HEK293T (cell line): ENCODE measurements around the gene NIN.

ENCODE experiments used
- CTCF ChIA-PET: fragments of 350-600 bp; formaldehyde crosslinking; extraction: SDS; loops from one replicate; lab custom pipeline; 2021; ENCODE audit warnings: antibody characterized with exemption, inconsistent platforms; lab: Yijun Ruan, JAX
- POLR2A ChIA-PET: fragments of 350-600 bp; formaldehyde crosslinking; extraction: SDS; loops from one replicate; lab custom pipeline; 2020; ENCODE audit warnings: antibody characterized with exemption, inconsistent platforms; lab: Yijun Ruan, JAX
- DNase-seq: peaks from one replicate; pipeline ENCODE4 v3.0.0; 2012; ENCODE audit warnings: mixed read lengths; ENCODE audit errors: extremely low spot score
- CTBP1 ChIP-seq: fragments of 450-650 bp; IDR thresholded peaks from 2 replicates; pipeline ENCODE4 v1.6.1; 2016; ENCODE audit warnings: borderline replicate concordance
- ELF4 ChIP-seq: fragments of 450-650 bp; IDR thresholded peaks from 2 replicates; pipeline ENCODE4 v1.6.1; 2017; ENCODE audit warnings: antibody characterized with exemption
- FOXA1 ChIP-seq: fragments of 450-650 bp; IDR thresholded peaks from 2 replicates; pipeline ENCODE4 v1.6.1; 2016; ENCODE audit warnings: mild to moderate bottlenecking
- FOXK2 ChIP-seq: fragments of 450-650 bp; IDR thresholded peaks from 2 replicates; pipeline ENCODE4 v1.6.1; 2016; ENCODE audit warnings: mild to moderate bottlenecking
- FOXM1 ChIP-seq: fragments of 450-650 bp; IDR thresholded peaks from 2 replicates; pipeline ENCODE4 v1.6.1; 2017; ENCODE audit warnings: mild to moderate bottlenecking, borderline replicate concordance
- HDGF ChIP-seq: fragments of 450-650 bp; IDR thresholded peaks from 2 replicates; pipeline ENCODE4 v1.6.1; 2017; ENCODE audit warnings: antibody characterized with exemption, borderline replicate concordance
- L3MBTL2 ChIP-seq: fragments of 450-650 bp; conservative IDR thresholded peaks from 2 replicates; pipeline ENCODE4 v1.6.1; 2016; ENCODE audit warnings: mild to moderate bottlenecking
- NFRKB ChIP-seq: fragments of 450-650 bp; IDR thresholded peaks from 2 replicates; pipeline ENCODE4 v1.6.1; 2016; ENCODE audit warnings: mild to moderate bottlenecking, moderate library complexity
- PKNOX1 ChIP-seq: fragments of 450-650 bp; IDR thresholded peaks from 2 replicates; pipeline ENCODE4 v1.6.1; 2016
- SUZ12 ChIP-seq: fragments of 450-650 bp; IDR thresholded peaks from 2 replicates; pipeline ENCODE4 v1.6.1; 2016; ENCODE audit warnings: mild to moderate bottlenecking
- ZNF384 ChIP-seq: fragments of 450-650 bp; IDR thresholded peaks from 2 replicates; pipeline ENCODE4 v1.6.1; 2016

Gene NIN

DNA sequence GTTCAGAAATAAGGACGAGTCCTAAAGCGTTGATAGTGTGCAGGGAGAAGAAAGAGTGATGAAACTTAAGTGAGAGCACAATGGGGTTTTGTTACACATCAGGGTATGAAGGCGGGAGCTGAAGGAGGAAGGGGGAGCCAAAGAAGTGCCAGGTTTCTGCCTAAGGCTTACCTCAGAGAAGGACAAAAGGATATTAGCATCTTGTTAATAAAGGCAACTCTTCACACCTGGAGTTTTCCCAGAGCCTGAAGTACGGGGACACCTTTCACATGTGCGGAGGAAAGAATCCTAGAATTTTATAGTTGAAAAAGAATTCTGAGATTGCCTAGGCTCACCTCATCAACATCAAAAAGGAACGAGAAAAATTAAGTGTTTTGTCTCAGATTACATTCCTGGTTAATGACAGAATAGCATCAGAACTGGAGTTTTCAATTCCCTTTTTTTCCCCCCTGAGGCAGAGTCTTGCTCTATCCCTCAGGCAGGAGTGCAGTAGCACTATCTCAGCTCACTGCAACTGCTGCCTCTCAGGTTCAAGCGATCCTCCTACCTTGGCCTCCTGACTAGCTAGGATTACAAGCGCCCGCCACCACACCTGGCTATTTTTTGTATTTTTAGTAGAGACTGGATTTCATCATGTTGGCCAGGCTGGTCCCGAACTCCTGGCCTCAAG lies 160.6 kb downstream of the NIN start:
- no peak for DNase-seq
- no peak for TF ChIP-seq SUZ12
- no peak for TF ChIP-seq FOXA1
- TF ChIP-seq CTBP1 = no peak
- TF ChIP-seq ZNF384 = no peak
- no peak for TF ChIP-seq ELF4
- no peak for TF ChIP-seq L3MBTL2
- no peak for TF ChIP-seq FOXK2
- TF ChIP-seq NFRKB = no peak
- no peak for TF ChIP-seq HDGF
- TF ChIP-seq PKNOX1 = no peak
- TF ChIP-seq FOXM1 = no peak
- CTCF ChIA-PET = interaction anchor here (0.8 kb wide), 1 partner anchor 44 kb away, joined by 4 read pairs; no protein-coding TSS in a partner anchor
- POLR2A ChIA-PET = interaction anchor here (0.5 kb wide), 1 partner anchor 119 kb away, joined by 3 read pairs; no protein-coding TSS in a partner anchor
